Measurements from ENCODE around the gene NME4.
A peak's percentile ranks its signal among the peaks of the same experiment; 100 is the strongest.
"Not testable (repeated sequence)": the region's sequence is repeated elsewhere in the genome, so short reads cannot be mapped to it uniquely, and the experiment has no call there.

NME4 gene

GRCh38 chr16:377419-377951 is 19.5 kb upstream of the NME4 start:
- DNase-seq (ENCODE audit: low read depth) = no peak

GRCh38 chr16:378113-378820 is 18.7 kb upstream of the NME4 start:
- not testable (repeated sequence) for DNase-seq (ENCODE audit: low read depth)

GRCh38 chr16:378821-379182 is 18.2 kb upstream of the NME4 start:
- DNase-seq (ENCODE audit: low read depth) = no peak

- DNase-seq (ENCODE audit: low read depth) = no peak
Measured at GRCh38 chr16:379183-379960, 17.6 kb upstream of the NME4 start.

- DNase-seq (ENCODE audit: low read depth) = no peak
Measured at GRCh38 chr16:379961-380761, 16.8 kb upstream of the NME4 start.

- DNase-seq (ENCODE audit: low read depth) = no peak
Measured at GRCh38 chr16:380762-381011, 16.3 kb upstream of the NME4 start.

GRCh38 chr16:381012-381788 is 15.8 kb upstream of the NME4 start:
- peak; percentile 36 for DNase-seq (ENCODE audit: low read depth)

GRCh38 chr16:381789-382717 is 14.9 kb upstream of the NME4 start, which contains the start of gene PGAP6:
Gene PGAP6 (minus strand): TSS chr16:381978. CDS start chr16:381821, 157 bp downstream.
- DNase-seq (ENCODE audit: low read depth) = peak; percentile 68

- DNase-seq (ENCODE audit: low read depth) = no peak
Measured at GRCh38 chr16:383326-384051, 13.5 kb upstream of the NME4 start.

GRCh38 chr16:386641-387156 is 10.3 kb upstream of the NME4 start:
- DNase-seq (ENCODE audit: low read depth) = no peak

- DNase-seq (ENCODE audit: low read depth) = not testable (repeated sequence)
Measured at GRCh38 chr16:387761-388666, 9.0 kb upstream of the NME4 start.

GRCh38 chr16:389352-389751 is 7.6 kb upstream of the NME4 start:
- DNase-seq (ENCODE audit: low read depth) = no peak

- DNase-seq (ENCODE audit: low read depth) = peak; percentile 94
Measured at GRCh38 chr16:391885-392335, 5.1 kb upstream of the NME4 start.

- DNase-seq (ENCODE audit: low read depth) = no peak
Measured at GRCh38 chr16:392450-393030, 4.5 kb upstream of the NME4 start.

GRCh38 chr16:396199-396598 is 800 bp upstream of the NME4 start:
- no peak for DNase-seq (ENCODE audit: low read depth)

GRCh38 chr16:396605-397004 is 394 bp upstream of the NME4 start:
- peak; percentile 72 for DNase-seq (ENCODE audit: low read depth)

- peak; percentile 78 for DNase-seq (ENCODE audit: low read depth)
Measured at GRCh38 chr16:397736-398332, 835 bp downstream of the NME4 start.

Measured in ELR (cell line).